K562 (cell line): ENCODE measurements around the gene MYBPC3. TPM values are rescaled to one million over a fixed set of nuclear protein-coding genes. Genes with fewer than 3 reads are reported as not detected.

Source experiments
- ETV5 ChIP-seq: sonication (generic); formaldehyde crosslinking; IDR thresholded peaks from 2 replicates; pipeline ENCODE4 v1.4.0; 2020; ENCODE audit warnings: low read depth, mild to moderate bottlenecking, missing genetic modification reagents
- MCM7 ChIP-seq, 2 experiments: fragments of 450-650 bp; IDR thresholded peaks; 2 replicates each; pipeline ENCODE4 v1.6.1; 2016 to 2018
- MLX ChIP-seq, 2 experiments: fragments of 450-650 bp in 1 of 2; sonication (generic) in 1 of 2; formaldehyde crosslinking; conservative IDR thresholded peaks; 2 replicates each; pipeline versions ENCODE4 v1.4.0 to v1.8.1; 2020 to 2022; ENCODE audit warnings: mild to moderate bottlenecking in 1 of 2, missing genetic modification reagents in 1 of 2
- RREB1 ChIP-seq: fragments of 250-450 bp; sonication (Bioruptor Pico); IDR thresholded peaks from 2 replicates; pipeline ENCODE4 v1.4.0; 2020
- SMAD1 ChIP-seq: fragments of 150-350 bp; IDR thresholded peaks from 2 replicates; pipeline ENCODE4 v1.6.1; 2014; ENCODE audit warnings: low read length, low read depth; ENCODE audit not compliant: partially characterized antibody
- WHSC1 ChIP-seq: IDR thresholded peaks from one replicate; pipeline ENCODE4 v1.6.1; 2012; ENCODE audit warnings: low read length, control low read depth, inconsistent platforms
- ZBTB26 ChIP-seq: fragments of 450-650 bp; formaldehyde crosslinking; IDR thresholded peaks from 2 replicates; pipeline ENCODE4 v1.4.0; 2022; ENCODE audit warnings: missing genetic modification characterization
- ZNF609 ChIP-seq: sonication (generic); formaldehyde crosslinking; IDR thresholded peaks from 2 replicates; pipeline ENCODE4 v1.8.1; 2023; ENCODE audit warnings: missing genetic modification reagents, mild to moderate bottlenecking, borderline replicate concordance
- ZNF740 ChIP-seq, 3 experiments: fragments of 200-800 bp in 1 of 3; sonication (Bioruptor generic) in 1 of 3; sonication (generic) in 1 of 3; formaldehyde crosslinking in 1 of 3; IDR thresholded peaks; 2 replicates each; pipeline versions ENCODE4 v1.6.1 to v1.8.0; 2016 to 2022; ENCODE audit warnings: mild to moderate bottlenecking in 2 of 3, missing compliant biosample characterization in 2 of 3, missing genetic modification characterization in 2 of 3, missing genetic modification reagents in 1 of 3
- polyA plus RNA-seq, 8 experiments: library from polyadenylated mRNA; depleted of rRNA in 4 of 8; stranded (reverse) in 5 of 8; unstranded in 3 of 8; fragments of >200 nt; fragmentation: Nextera tagmentation in 2 of 8; fragmentation: Illumina TruSeq in 1 of 8; extraction: Ambion mirVana in 2 of 8; extraction: Trizol in 1 of 8; gene quantifications; 2 replicates each; pipeline versions ENCODE4 v1.2.1 to v1.2.3, GENCODE V29; 2011 to 2014; ENCODE audit warnings: inconsistent platforms in 1 of 8, missing spikeins in 1 of 8
- total RNA-seq, 7 experiments: library from RNA; depleted of rRNA in 6 of 7; stranded (reverse); fragments of >200 nt in 6 of 7; fragmentation: Illumina TruSeq in 2 of 7; extraction: Trizol in 2 of 7; gene quantifications; 2 replicates each; pipeline versions ENCODE4 v1.2.1 to v1.2.3, GENCODE V29; 2011 to 2021; ENCODE audit warnings: low replicate concordance in 1 of 7

Gene MYBPC3
- total and polyA plus RNA-seq, 9 of the 15 experiments (the other 6 are each of a cell fraction or from before 2014, with no cell fraction given), result 0.01 TPM; not detected in 8

GRCh38 chr11:47366020-47366490, 13.6 kb upstream of the MYBPC3 start (continued):
- TF ChIP-seq ZNF609 (CRISPR knock-in tag) (no peak), ZNF740 (CRISPR knock-in tag; IDR thresholded peaks at IDR 0.05) (no peak), ZNF740 (tag; IDR thresholded peaks at IDR 0.05) (no peak), ZBTB26 (CRISPR knock-in tag) (no peak), RREB1 (CRISPR knock-in tag) (no peak), WHSC1 (no peak), MCM7 (IDR thresholded peaks at IDR 0.05) (no peak), SMAD1 (no peak), MLX (CRISPR knock-in tag; conservative IDR thresholded peaks at IDR 0.05) (no peak), ETV5 (CRISPR knock-in tag) (no peak)
- TF ChIP-seq, all 486 proteins: peak for 26
